Spleen (tissue), 11 donors: Measurements from ENCODE around the gene PYDC1. TPM values are rescaled to one million over a fixed set of nuclear protein-coding genes. Genes with fewer than 3 reads are reported as not detected.

Source experiments
- DNase-seq: peaks from one replicate; pipeline ENCODE4 v3.0.0-alpha.2; 2020
- H3K27ac ChIP-seq, 8 donors: fragments of 200-600 bp; sonication (generic) in 7 of 8; 1 replicate in 4 of 8; 2 replicates in 4 of 8; pipeline versions ENCODE4 v1.5.0 to v1.8.0; 2016 to 2021; ENCODE audit warnings: inconsistent platforms in 4 of 8, mild to moderate bottlenecking in 4 of 8, moderate library complexity in 1 of 8
- H3K27me3 ChIP-seq, 7 donors: fragments of 200-600 bp; sonication (generic) in 6 of 7; replicated peaks in 1 of 7; 1 replicate in 4 of 7; 2 replicates in 3 of 7; pipeline versions ENCODE4 v1.5.0 to v1.8.0; 2016 to 2021; ENCODE audit warnings: inconsistent platforms in 3 of 7, mild to moderate bottlenecking in 1 of 7
- H3K36me3 ChIP-seq, 6 donors: fragments of 200-600 bp; sonication (generic) in 5 of 6; 1 replicate in 4 of 6; 2 replicates in 2 of 6; pipeline versions ENCODE4 v1.5.0 to v1.8.0; 2016 to 2021; ENCODE audit warnings: inconsistent platforms in 2 of 6
- H3K4me1 ChIP-seq, 6 donors: fragments of 200-600 bp; sonication (generic) in 5 of 6; 1 replicate in 3 of 6; 2 replicates in 3 of 6; pipeline versions ENCODE4 v1.5.0 to v1.8.0; 2016 to 2021; ENCODE audit warnings: inconsistent platforms in 3 of 6
- H3K4me3 ChIP-seq, 8 donors: fragments of 200-600 bp; sonication (generic) in 7 of 8; 1 replicate in 4 of 8; 2 replicates in 4 of 8; pipeline versions ENCODE4 v1.5.0 to v1.8.0; 2016 to 2021; ENCODE audit warnings: inconsistent platforms in 4 of 8, mild to moderate bottlenecking in 4 of 8, moderate library complexity in 2 of 8
- H3K9me3 ChIP-seq, 8 donors: fragments of 200-600 bp; sonication (generic) in 7 of 8; 1 replicate in 4 of 8; 2 replicates in 4 of 8; pipeline versions ENCODE4 v1.5.0 to v1.8.0; 2016 to 2021; ENCODE audit warnings: inconsistent platforms in 4 of 8
- POLR2A ChIP-seq, 3 donors: fragments of 450-650 bp; IDR thresholded peaks; one replicate each; pipeline ENCODE4 v1.5.1; 2017; ENCODE audit warnings: antibody characterized with exemption in 3 of 3, mild to moderate bottlenecking in 1 of 3
- POLR2AphosphoS5 ChIP-seq, 3 donors: sonication (generic); formaldehyde crosslinking; IDR thresholded peaks; one replicate each; pipeline ENCODE4 v1.5.1; 2017; ENCODE audit warnings: antibody characterized with exemption in 3 of 3
- WGBS, 5 donors: extraction: QIAGEN DNeasy Blood & Tissue Kit in 3 of 5; methylation state at CpG; one replicate each; pipeline versions ENCODE4 v1.1.5 to v1.1.7; 2013 to 2018; 5-methylcytosine and 5-hydroxymethylcytosine counted together
- intact Hi-C: fragments of 100-400 bp; cut with DNase I; formaldehyde crosslinking; loops from one replicate; pipeline ENCODE4 v1.15.0; 2023; ENCODE audit warnings: low total_unique reads
- polyA plus RNA-seq, 3 donors: library from polyadenylated mRNA; stranded (reverse); fragments of 200-250 nt; gene quantifications; one replicate each; pipeline ENCODE4 v1.2.1, GENCODE V29; 2013
- total RNA-seq, 7 donors: library from RNA; depleted of rRNA in 3 of 7; stranded (reverse); fragments of >200 nt in 3 of 7; fragmentation: NEBNext Ultra II Directional in 4 of 7; extraction: Animal tissue kit (Norgen Biotek cat#: 25700) in 4 of 7; gene quantifications; one replicate each; pipeline versions ENCODE4 v1.1.0 to v1.2.1, GENCODE V29; 2016 to 2021
- TF ChIP-seq, protein P1 (sequence below), 11 experiments: fragments of 200-600 bp in 7 of 11; fragments of 450-650 bp in 4 of 11; sonication (generic) in 4 of 11; IDR thresholded peaks in 8 of 11; conservative IDR thresholded peaks in 3 of 11; 1 replicate in 7 of 11; 2 replicates in 4 of 11; pipeline versions ENCODE4 v1.4.0 to v1.8.0; 2016 to 2021; ENCODE audit warnings: antibody characterized with exemption in 11 of 11, inconsistent platforms in 4 of 11, mild to moderate bottlenecking in 1 of 11
- donor health status: healthy with polysubstance abuse.
- donor health status: DM: no; HTN: no; CAD: no; lungs with moderate emphysema.
- donor health status: DM: no; HTN: no; CAD: no.
- donor health status: Bipolar disorder and iron deficiency.
- donor health status: healthy.
- donor health status: DM: no; HTN: no; CAD: no.
- donor health status: DM: yes; HTN: yes; CAD: no.

PYDC1 gene
- total and polyA plus RNA-seq, 10 donors = 0.72 to 2.7 TPM; not detected in 8

DNA sequence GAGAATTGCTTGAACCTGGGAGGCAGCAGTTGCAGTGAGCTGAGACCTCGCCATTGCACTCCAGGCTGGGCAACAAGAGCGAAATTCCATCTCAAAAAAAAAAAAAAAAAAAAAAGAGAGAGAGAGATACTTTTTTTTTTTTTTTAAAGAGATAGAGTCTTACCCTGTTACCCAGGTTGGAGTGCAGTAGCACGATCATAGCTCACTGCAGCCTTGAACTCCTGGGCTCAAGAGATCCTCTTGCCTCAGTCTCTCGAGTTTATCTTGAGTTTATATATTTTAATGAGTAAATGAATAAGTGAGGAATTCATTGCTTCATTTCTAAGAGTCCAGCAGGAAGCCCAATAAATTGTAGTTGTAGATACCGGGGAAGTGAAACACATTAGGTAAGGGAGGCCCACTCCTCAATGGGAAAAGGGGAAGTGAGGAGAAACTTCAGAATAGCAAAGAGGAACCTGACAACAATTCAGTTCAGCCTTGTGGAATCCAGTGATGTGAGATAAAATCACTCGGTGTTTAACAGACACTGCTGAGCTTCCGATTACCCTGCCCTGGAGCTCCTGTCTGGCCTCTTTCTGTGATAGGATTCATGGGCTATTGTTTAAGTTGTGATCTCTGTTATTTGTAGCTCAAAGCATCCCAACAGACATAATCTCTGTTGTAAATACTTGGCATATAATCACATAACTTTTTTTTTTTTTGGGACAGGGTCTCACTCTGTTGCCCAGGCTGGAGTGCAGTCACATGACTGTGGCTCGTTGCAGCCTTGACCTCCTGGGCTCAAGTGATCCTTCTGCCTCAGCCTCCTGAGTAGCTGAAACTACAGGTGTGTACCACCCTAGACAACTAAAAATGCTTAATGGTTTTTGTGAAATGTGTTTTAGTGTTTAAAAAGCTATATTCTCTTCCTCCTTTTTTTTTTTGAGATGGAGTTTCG, 27.1 kb upstream of the PYDC1 start:
- Histone ChIP-seq H3K9me3 (no peaks in the 10 kb centered on the region), H3K4me1 (peaks cover 0 to 42% (median 27%) of the 10 kb centered on the region in 6 donors), H3K27ac (peak overlapping the region in 6 of 8 donors; percentile 15 to 77 (median 44)), H3K27me3 (no peaks in the 10 kb centered on the region), H3K4me3 (no peak overlapping the region), H3K36me3 (no peaks in the 10 kb centered on the region)
- no peak for DNase-seq
- TF ChIP-seq POLR2AphosphoS5 (IDR thresholded peaks at IDR 0.05) = no peak
- 30 to 47% (median 38%) methylated on average over 7 to 9 of the region's 9 CpGs for WGBS, 5 donors
- intact Hi-C loops = no loop called here

DNA sequence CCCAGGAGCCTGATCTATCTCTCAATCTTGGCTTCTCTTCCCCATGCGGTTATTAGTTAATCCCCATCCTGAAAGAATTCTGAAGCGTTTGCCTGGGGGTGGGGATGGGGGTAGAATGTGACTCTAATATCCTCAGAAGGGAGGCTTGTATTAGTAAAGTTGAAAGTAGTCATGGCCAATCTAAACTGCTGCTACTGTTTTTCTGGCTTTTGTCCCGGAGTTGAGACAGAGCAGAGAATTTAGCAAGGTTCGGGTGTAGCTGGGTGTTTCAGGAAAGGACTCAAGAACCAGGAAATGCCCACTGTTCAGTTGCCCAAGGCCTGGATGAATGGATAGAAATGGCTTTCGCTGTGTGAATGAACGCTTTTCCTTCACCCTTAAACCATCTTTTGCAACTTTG, 25.3 kb upstream of the PYDC1 start:
- DNase-seq = no peak
- H3K4me3 ChIP-seq = no peak overlapping the region
- no peaks in the 10 kb centered on the region for H3K9me3 ChIP-seq
- H3K4me1 ChIP-seq = peaks cover 0 to 42% (median 27%) of the 10 kb centered on the region in 6 donors
- TF ChIP-seq POLR2A (IDR thresholded peaks at IDR 0.05) (no peak), POLR2AphosphoS5 (IDR thresholded peaks at IDR 0.05) (no peak)
- TF ChIP-seq, protein P1, sequence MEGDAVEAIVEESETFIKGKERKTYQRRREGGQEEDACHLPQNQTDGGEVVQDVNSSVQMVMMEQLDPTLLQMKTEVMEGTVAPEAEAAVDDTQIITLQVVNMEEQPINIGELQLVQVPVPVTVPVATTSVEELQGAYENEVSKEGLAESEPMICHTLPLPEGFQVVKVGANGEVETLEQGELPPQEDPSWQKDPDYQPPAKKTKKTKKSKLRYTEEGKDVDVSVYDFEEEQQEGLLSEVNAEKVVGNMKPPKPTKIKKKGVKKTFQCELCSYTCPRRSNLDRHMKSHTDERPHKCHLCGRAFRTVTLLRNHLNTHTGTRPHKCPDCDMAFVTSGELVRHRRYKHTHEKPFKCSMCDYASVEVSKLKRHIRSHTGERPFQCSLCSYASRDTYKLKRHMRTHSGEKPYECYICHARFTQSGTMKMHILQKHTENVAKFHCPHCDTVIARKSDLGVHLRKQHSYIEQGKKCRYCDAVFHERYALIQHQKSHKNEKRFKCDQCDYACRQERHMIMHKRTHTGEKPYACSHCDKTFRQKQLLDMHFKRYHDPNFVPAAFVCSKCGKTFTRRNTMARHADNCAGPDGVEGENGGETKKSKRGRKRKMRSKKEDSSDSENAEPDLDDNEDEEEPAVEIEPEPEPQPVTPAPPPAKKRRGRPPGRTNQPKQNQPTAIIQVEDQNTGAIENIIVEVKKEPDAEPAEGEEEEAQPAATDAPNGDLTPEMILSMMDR (IDR thresholded peaks at IDR 0.05 in 8 of 11, conservative IDR thresholded peaks at IDR 0.05 in 3 of 11) = no peak
- H3K36me3 ChIP-seq = no peaks in the 10 kb centered on the region
- H3K27ac ChIP-seq = peak overlapping the region in 5 of 8 donors; percentile 14 to 67 (median 42)
- WGBS, 5 donors = 25 to 64% (median 38%) methylated on average over 6 of the region's 6 CpGs
- no peaks in the 10 kb centered on the region for H3K27me3 ChIP-seq
- intact Hi-C loops = no loop called here

DNA sequence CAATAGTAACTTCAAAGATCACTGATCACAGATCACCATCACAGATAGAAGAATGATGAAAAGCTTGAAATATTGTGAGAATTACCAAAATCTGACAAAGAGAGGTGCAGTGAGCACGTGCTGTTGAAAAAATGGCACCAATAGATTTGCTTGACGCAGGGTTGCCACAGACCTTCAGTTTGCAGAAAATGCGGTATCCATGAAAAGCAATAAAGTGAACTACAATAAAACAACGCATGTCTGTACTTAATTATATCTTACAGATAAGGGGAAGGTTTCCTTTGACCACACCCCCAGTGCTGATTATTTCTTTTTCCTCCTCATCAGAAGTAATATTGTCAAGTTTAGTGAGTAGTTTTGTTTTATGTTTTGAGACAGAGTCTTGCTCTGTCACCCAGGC, 21.1 kb upstream of the PYDC1 start:
- H3K27ac ChIP-seq = no peak overlapping the region
- no peak overlapping the region for H3K4me3 ChIP-seq
- intact Hi-C loops = no loop called here
- H3K4me1 ChIP-seq = peaks cover 0 to 26% (median 14%) of the 10 kb centered on the region in 6 donors
- H3K9me3 ChIP-seq = peaks cover 0 to 11% (median 3%) of the 10 kb centered on the region in 8 donors
- 78 to 97% (median 88%) methylated on average over 4 of the region's 4 CpGs for WGBS, 5 donors
- DNase-seq = no peak
- no peaks in the 10 kb centered on the region for H3K27me3 ChIP-seq
- TF ChIP-seq POLR2AphosphoS5 (IDR thresholded peaks at IDR 0.05) (no peak), POLR2A (IDR thresholded peaks at IDR 0.05) (no peak)
- TF ChIP-seq, protein P1 (IDR thresholded peaks at IDR 0.05 in 8 of 11, conservative IDR thresholded peaks at IDR 0.05 in 3 of 11) = no peak
- no peaks in the 10 kb centered on the region for H3K36me3 ChIP-seq

DNA sequence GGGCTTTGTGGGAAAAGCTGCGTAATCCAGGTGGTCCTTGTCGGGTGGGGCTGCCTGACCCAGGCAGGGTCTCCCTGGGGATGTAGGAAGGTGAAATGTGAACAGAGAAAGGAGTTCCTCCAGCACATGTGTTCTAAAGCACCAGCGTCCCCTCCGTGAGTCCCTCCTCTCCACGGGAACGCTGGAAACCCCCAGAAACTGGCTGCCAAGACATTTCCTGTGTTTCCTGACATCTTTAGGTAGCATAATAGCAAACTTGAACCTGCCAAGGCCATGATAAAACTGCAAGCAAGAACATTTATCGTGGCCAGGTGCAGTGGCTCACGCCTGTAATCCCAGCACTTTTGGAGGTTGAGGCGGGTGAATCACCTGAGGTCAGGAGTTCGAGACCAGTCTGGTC, 12.6 kb upstream of the PYDC1 start:
- DNase-seq = no peak
- Histone ChIP-seq H3K9me3 (peaks cover 0 to under 1% (median 0%) of the 10 kb centered on the region in 8 donors), H3K4me3 (no peak overlapping the region), H3K27me3 (no peaks in the 10 kb centered on the region), H3K36me3 (no peaks in the 10 kb centered on the region), H3K27ac (peak overlapping the region in 7 of 8 donors; percentile 32 to 73 (median 61)), H3K4me1 (peaks cover 0 to 21% (median 10%) of the 10 kb centered on the region in 6 donors)
- intact Hi-C loops = no loop called here
- 28 to 46% (median 38%) methylated on average over 10 of the region's 10 CpGs for WGBS, 5 donors
- TF ChIP-seq POLR2A (IDR thresholded peaks at IDR 0.05) (no peak), POLR2AphosphoS5 (IDR thresholded peaks at IDR 0.05) (no peak)
- TF ChIP-seq, protein P1 (IDR thresholded peaks at IDR 0.05 in 8 of 11, conservative IDR thresholded peaks at IDR 0.05 in 3 of 11) = no peak
